K562 (cell line): Measurements from ENCODE around the gene KIAA0825. TPM values are rescaled to one million over a fixed set of nuclear protein-coding genes. Genes with fewer than 3 reads are reported as not detected.

ENCODE experiments used
- ARHGAP35 ChIP-seq: fragments of 450-650 bp; IDR thresholded peaks from 2 replicates; pipeline ENCODE4 v1.6.1; 2018; ENCODE audit not compliant: partially characterized antibody
- ATF1 ChIP-seq, 2 experiments: fragments of 450-650 bp in 1 of 2; IDR thresholded peaks; 2 replicates each; pipeline ENCODE4 v1.6.1; 2016; ENCODE audit warnings: missing compliant biosample characterization in 1 of 2, missing genetic modification characterization in 1 of 2
- BDP1 ChIP-seq: IDR thresholded peaks from 3 replicates; pipeline ENCODE4 v1.6.1; 2011; ENCODE audit not compliant: insufficient read length, insufficient read depth
- DIDO1 ChIP-seq: fragments of 450-650 bp; IDR thresholded peaks from 2 replicates; pipeline ENCODE4 v1.6.1; 2016; ENCODE audit warnings: low read depth, missing biosample characterization, missing genetic modification characterization
- FOXP4 ChIP-seq: sonication (generic); formaldehyde crosslinking; IDR thresholded peaks from 2 replicates; pipeline ENCODE4 v1.8.0; 2022; ENCODE audit warnings: mild to moderate bottlenecking, missing genetic modification reagents, borderline replicate concordance
- GTF2A2 ChIP-seq: IDR thresholded peaks from 2 replicates; pipeline ENCODE4 v1.6.1; 2016; ENCODE audit warnings: mild to moderate bottlenecking, missing genetic modification characterization, missing compliant biosample characterization
- HMG20B ChIP-seq: fragments of 250-450 bp; sonication (Bioruptor Pico); IDR thresholded peaks from 2 replicates; pipeline ENCODE4 v1.5.0; 2021; ENCODE audit warnings: mild to moderate bottlenecking
- ID3 ChIP-seq, 2 experiments: fragments of 250-450 bp in 1 of 2; fragments of 450-650 bp in 1 of 2; sonication (Bioruptor Pico) in 1 of 2; IDR thresholded peaks; 2 replicates each; pipeline versions ENCODE4 v1.6.1 to v1.8.0; 2016 to 2021; ENCODE audit warnings: mild to moderate bottlenecking in 2 of 2, moderate library complexity in 2 of 2, missing compliant biosample characterization in 1 of 2, missing genetic modification characterization in 1 of 2
- KDM5B ChIP-seq: fragments of 200-600 bp; sonication (generic); IDR thresholded peaks from 2 replicates; pipeline ENCODE4 v1.6.1; 2012; ENCODE audit warnings: low read depth, mild to moderate bottlenecking, moderate library complexity, low read length, control low read depth, inconsistent platforms; ENCODE audit not compliant: insufficient replicate concordance
- KLF16 ChIP-seq: IDR thresholded peaks from 2 replicates; pipeline ENCODE4 v1.6.1; 2016; ENCODE audit warnings: antibody characterized with exemption
- MBD2 ChIP-seq: sonication (generic); IDR thresholded peaks from 2 replicates; pipeline ENCODE4 v1.6.1; 2016; ENCODE audit warnings: low read depth, borderline replicate concordance
- MTA2 ChIP-seq: fragments of 450-650 bp; IDR thresholded peaks from 2 replicates; pipeline ENCODE4 v1.6.1; 2016; ENCODE audit warnings: low read depth
- NCOA1 ChIP-seq: fragments of 450-650 bp; IDR thresholded peaks from 2 replicates; pipeline ENCODE4 v1.6.1; 2016; ENCODE audit warnings: low read depth
- NR2C1 ChIP-seq, 2 experiments: fragments of 450-650 bp; IDR thresholded peaks; 2 replicates each; pipeline ENCODE4 v1.6.1; 2017; ENCODE audit warnings: mild to moderate bottlenecking in 2 of 2, antibody characterized with exemption in 1 of 2, inconsistent platforms in 1 of 2, missing compliant biosample characterization in 1 of 2, missing genetic modification characterization in 1 of 2
- NR2C2 ChIP-seq, 2 experiments: fragments of 200-800 bp in 1 of 2; sonication (Bioruptor generic) in 1 of 2; sonication (generic) in 1 of 2; formaldehyde crosslinking in 1 of 2; IDR thresholded peaks; 2 replicates each; pipeline versions ENCODE4 v1.6.1 to v1.8.0; 2016 to 2022; ENCODE audit warnings: mild to moderate bottlenecking in 1 of 2, missing compliant biosample characterization in 1 of 2, missing genetic modification characterization in 1 of 2, missing genetic modification reagents in 1 of 2
- PHF20 ChIP-seq: fragments of 450-650 bp; IDR thresholded peaks from 2 replicates; pipeline ENCODE4 v1.6.1; 2018; ENCODE audit not compliant: partially characterized antibody
- RNF2 ChIP-seq: sonication (generic); IDR thresholded peaks from 2 replicates; pipeline ENCODE4 v1.6.1; 2016
- SMAD2 ChIP-seq: fragments of 150-350 bp; IDR thresholded peaks from 2 replicates; pipeline ENCODE4 v1.6.1; 2014; ENCODE audit warnings: low read depth, mild to moderate bottlenecking, low read length
- U2AF2 ChIP-seq: fragments of 200-400 bp; formaldehyde crosslinking; optimal IDR thresholded peaks from 2 replicates; pipeline ENCODE3; 2017; ENCODE audit warnings: low read depth, mild to moderate bottlenecking, low read length
- ZFP36 ChIP-seq: fragments of 150-350 bp; IDR thresholded peaks from 2 replicates; pipeline ENCODE4 v1.6.1; 2018; ENCODE audit warnings: low read length, low read depth; ENCODE audit not compliant: partially characterized antibody
- ZNF124 ChIP-seq: sonication (generic); formaldehyde crosslinking; IDR thresholded peaks from 2 replicates; pipeline ENCODE4 v1.8.1; 2022; ENCODE audit warnings: missing genetic modification reagents
- ZNF583 ChIP-seq: fragments of 250-450 bp; sonication (Bioruptor Pico); IDR thresholded peaks from 2 replicates; pipeline ENCODE4 v1.4.0; 2020
- polyA plus RNA-seq, 8 experiments: library from polyadenylated mRNA; depleted of rRNA in 4 of 8; stranded (reverse) in 5 of 8; unstranded in 3 of 8; fragments of >200 nt; fragmentation: Nextera tagmentation in 2 of 8; fragmentation: Illumina TruSeq in 1 of 8; extraction: Ambion mirVana in 2 of 8; extraction: Trizol in 1 of 8; gene quantifications; 2 replicates each; pipeline versions ENCODE4 v1.2.1 to v1.2.3, GENCODE V29; 2011 to 2014; ENCODE audit warnings: inconsistent platforms in 1 of 8, missing spikeins in 1 of 8
- total RNA-seq, 7 experiments: library from RNA; depleted of rRNA in 6 of 7; stranded (reverse); fragments of >200 nt in 6 of 7; fragmentation: Illumina TruSeq in 2 of 7; extraction: Trizol in 2 of 7; gene quantifications; 2 replicates each; pipeline versions ENCODE4 v1.2.1 to v1.2.3, GENCODE V29; 2011 to 2021; ENCODE audit warnings: low replicate concordance in 1 of 7
- TF ChIP-seq, protein P1 (sequence below), 2 experiments: fragments of 450-650 bp; IDR thresholded peaks; 2 replicates each; pipeline ENCODE4 v1.6.1; 2016
- TF ChIP-seq, protein P2 (sequence below): sonication (generic); formaldehyde crosslinking; IDR thresholded peaks from 2 replicates; pipeline ENCODE4 v1.8.0; 2022; ENCODE audit warnings: mild to moderate bottlenecking, low read depth, missing genetic modification reagents

The KIAA0825 gene
- total and polyA plus RNA-seq, 9 of the 15 experiments (the other 6 are each of a cell fraction or from before 2014, with no cell fraction given): 0.05 to 0.36 (median 0.16) TPM; not detected in 1

DNA sequence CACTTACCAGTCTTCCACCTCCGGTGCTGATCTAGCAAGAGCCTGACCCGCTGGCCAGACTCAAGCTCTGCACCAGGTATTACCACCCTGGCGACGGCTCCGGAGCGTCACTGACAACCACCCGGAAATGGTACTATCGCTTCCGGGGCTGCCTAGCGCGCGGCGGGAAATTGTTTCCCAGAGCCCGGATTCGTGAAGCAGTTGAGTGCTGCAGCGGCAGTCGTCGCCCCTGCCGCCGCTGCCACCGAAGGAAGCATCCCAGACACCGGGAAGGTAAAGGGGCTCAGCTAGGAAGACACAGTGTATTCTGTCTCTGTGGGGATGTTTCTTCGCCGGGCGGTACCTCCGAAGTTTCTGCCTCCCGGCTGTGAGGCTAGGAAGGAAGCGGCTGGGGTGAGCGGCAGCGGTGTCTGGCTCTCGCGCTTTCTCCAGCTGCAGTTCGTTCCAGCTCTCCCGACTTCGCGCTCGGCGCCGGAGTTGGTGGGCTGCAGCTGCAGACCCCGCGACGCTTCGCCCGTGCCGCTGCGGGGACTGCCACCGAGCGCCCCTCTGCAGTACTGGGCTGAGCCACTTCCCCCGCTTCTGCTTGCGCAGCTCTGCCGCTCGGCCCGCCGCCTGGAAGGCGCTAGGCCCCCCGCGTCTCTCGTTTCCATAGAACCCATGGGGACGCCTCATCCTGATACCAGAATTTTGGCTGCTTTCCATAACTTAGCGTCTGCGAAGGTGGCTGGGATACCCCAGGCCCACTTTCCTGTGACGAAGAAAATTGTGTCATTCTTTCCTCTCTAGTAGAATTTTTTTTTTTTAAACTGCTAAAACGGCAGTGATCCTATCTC lies at the start of gene KIAA0825, which contains the start of gene SLF1 (continued):
- TF ChIP-seq, protein P1, sequence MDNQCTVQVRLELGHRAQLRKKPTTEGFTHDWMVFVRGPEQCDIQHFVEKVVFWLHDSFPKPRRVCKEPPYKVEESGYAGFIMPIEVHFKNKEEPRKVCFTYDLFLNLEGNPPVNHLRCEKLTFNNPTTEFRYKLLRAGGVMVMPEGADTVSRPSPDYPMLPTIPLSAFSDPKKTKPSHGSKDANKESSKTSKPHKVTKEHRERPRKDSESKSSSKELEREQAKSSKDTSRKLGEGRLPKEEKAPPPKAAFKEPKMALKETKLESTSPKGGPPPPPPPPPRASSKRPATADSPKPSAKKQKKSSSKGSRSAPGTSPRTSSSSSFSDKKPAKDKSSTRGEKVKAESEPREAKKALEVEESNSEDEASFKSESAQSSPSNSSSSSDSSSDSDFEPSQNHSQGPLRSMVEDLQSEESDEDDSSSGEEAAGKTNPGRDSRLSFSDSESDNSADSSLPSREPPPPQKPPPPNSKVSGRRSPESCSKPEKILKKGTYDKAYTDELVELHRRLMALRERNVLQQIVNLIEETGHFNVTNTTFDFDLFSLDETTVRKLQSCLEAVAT (IDR thresholded peaks at IDR 0.05): no peak
- TF ChIP-seq BDP1 (no peak), MTA2 (peak; percentile 86), HMG20B (no peak), NCOA1 (peak; percentile 91), SMAD2 (no peak), GTF2A2 (tag) (no peak), U2AF2 (no peak), ATF1 (CRISPR knock-in tag; IDR thresholded peaks at IDR 0.05) (no peak), ATF1 (tag; IDR thresholded peaks at IDR 0.05) (peak; percentile 80), RNF2 (no peak), ZNF124 (CRISPR knock-in tag) (no peak), PHF20 (peak; percentile 86), MBD2 (peak; percentile 16; the same call in 1 of the 2 replicates), ZNF583 (CRISPR knock-in tag) (no peak), ZFP36 (no peak), KDM5B (peak; percentile 88), KLF16 (no peak), NR2C2 (CRISPR knock-in tag; IDR thresholded peaks at IDR 0.05) (peak; percentile 100), NR2C2 (tag; IDR thresholded peaks at IDR 0.05) (peak; percentile 100), FOXP4 (CRISPR knock-in tag) (no peak), DIDO1 (tag) (peak; percentile 92), ARHGAP35 (no peak), ID3 (CRISPR knock-in tag; IDR thresholded peaks at IDR 0.05) (no peak), ID3 (tag; IDR thresholded peaks at IDR 0.05) (no peak), NR2C1 (IDR thresholded peaks at IDR 0.05) (peak; percentile 100), NR2C1 (tag; IDR thresholded peaks at IDR 0.05) (peak; percentile 100)
- TF ChIP-seq, protein P2, sequence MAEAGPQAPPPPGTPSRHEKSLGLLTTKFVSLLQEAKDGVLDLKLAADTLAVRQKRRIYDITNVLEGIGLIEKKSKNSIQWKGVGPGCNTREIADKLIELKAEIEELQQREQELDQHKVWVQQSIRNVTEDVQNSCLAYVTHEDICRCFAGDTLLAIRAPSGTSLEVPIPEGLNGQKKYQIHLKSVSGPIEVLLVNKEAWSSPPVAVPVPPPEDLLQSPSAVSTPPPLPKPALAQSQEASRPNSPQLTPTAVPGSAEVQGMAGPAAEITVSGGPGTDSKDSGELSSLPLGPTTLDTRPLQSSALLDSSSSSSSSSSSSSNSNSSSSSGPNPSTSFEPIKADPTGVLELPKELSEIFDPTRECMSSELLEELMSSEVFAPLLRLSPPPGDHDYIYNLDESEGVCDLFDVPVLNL: peak; percentile 95
